ENCODE measurements around the gene SESTD1.

- TF ChIP-seq, protein P1, sequence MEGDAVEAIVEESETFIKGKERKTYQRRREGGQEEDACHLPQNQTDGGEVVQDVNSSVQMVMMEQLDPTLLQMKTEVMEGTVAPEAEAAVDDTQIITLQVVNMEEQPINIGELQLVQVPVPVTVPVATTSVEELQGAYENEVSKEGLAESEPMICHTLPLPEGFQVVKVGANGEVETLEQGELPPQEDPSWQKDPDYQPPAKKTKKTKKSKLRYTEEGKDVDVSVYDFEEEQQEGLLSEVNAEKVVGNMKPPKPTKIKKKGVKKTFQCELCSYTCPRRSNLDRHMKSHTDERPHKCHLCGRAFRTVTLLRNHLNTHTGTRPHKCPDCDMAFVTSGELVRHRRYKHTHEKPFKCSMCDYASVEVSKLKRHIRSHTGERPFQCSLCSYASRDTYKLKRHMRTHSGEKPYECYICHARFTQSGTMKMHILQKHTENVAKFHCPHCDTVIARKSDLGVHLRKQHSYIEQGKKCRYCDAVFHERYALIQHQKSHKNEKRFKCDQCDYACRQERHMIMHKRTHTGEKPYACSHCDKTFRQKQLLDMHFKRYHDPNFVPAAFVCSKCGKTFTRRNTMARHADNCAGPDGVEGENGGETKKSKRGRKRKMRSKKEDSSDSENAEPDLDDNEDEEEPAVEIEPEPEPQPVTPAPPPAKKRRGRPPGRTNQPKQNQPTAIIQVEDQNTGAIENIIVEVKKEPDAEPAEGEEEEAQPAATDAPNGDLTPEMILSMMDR (conservative IDR thresholded peaks at IDR 0.05; ENCODE audit: low read depth, low read length): no peak
- no peak for TF ChIP-seq CEBPB (IDR thresholded peaks at IDR 0.05; ENCODE audit: low read depth, low read length)
Measured at GRCh38 chr2:179255129-179255528, 9.5 kb downstream of the SESTD1 start.
